Prostate gland (tissue), 2 donors: ENCODE measurements around the gene CCDC107. TPM values are rescaled to one million over a fixed set of nuclear protein-coding genes. Genes with fewer than 3 reads are reported as not detected.
A peak's percentile ranks its signal among the peaks of the same experiment; 100 is the strongest.

Experiments
- DNase-seq: peaks from one replicate; pipeline ENCODE4 v3.0.0-alpha.2; 2019; ENCODE audit warnings: low spot score
- H3K27ac ChIP-seq, 2 donors: fragments of 200-600 bp; sonication (generic); 2 replicates each; pipeline ENCODE4 v1.5.1; 2017 to 2019
- H3K27me3 ChIP-seq: fragments of 200-600 bp; sonication (generic); replicated peaks from 2 replicates; pipeline ENCODE4 v1.5.1; 2019; ENCODE audit not compliant: insufficient read depth
- H3K36me3 ChIP-seq, 2 donors: fragments of 200-600 bp; sonication (generic); 1 replicate in 1 of 2; 2 replicates in 1 of 2; pipeline versions ENCODE4 v1.5.1 to v1.8.1; 2017 to 2019
- H3K4me1 ChIP-seq: fragments of 200-600 bp; sonication (generic); replicated peaks from 2 replicates; pipeline ENCODE4 v1.5.1; 2019
- H3K4me3 ChIP-seq, 2 donors: fragments of 200-600 bp; sonication (generic); 2 replicates each; pipeline ENCODE4 v1.5.1; 2017 to 2019
- H3K9me3 ChIP-seq: fragments of 200-600 bp; sonication (generic); 2 replicates; pipeline ENCODE4 v1.5.1; 2017
- CTCF ChIP-seq, 4 experiments: fragments of 200-600 bp in 2 of 4; fragments of 450-650 bp in 2 of 4; sonication (generic) in 2 of 4; IDR thresholded peaks; 1 replicate in 3 of 4; 2 replicates in 1 of 4; pipeline ENCODE4 v1.5.1; 2016 to 2019; ENCODE audit warnings: antibody characterized with exemption in 4 of 4, mild to moderate bottlenecking in 2 of 4, moderate library complexity in 2 of 4
- POLR2A ChIP-seq: fragments of 450-650 bp; IDR thresholded peaks from one replicate; pipeline ENCODE4 v1.6.1; 2016; ENCODE audit warnings: antibody characterized with exemption, mild to moderate bottlenecking
- POLR2AphosphoS5 ChIP-seq: sonication (generic); formaldehyde crosslinking; IDR thresholded peaks from one replicate; pipeline ENCODE4 v1.6.1; 2017; ENCODE audit warnings: antibody characterized with exemption
- WGBS: methylation state at CpG from one replicate; pipeline ENCODE4 v1.1.5; 2018; 5-methylcytosine and 5-hydroxymethylcytosine counted together
- intact Hi-C: fragments of 100-400 bp; cut with DNase I; formaldehyde crosslinking; loops from one replicate; pipeline ENCODE4 v1.14.2; 2022
- total RNA-seq, 2 donors: library from RNA; depleted of rRNA; stranded (reverse); fragments of >200 nt; gene quantifications; one replicate each; pipeline ENCODE4 v1.1.0, GENCODE V29; 2016

Gene CCDC107
- total RNA-seq, 2 donors from 2014 or later, result 22.8 to 26.2 TPM

GRCh38 chr9:35682520-35683315 is 24.6 kb downstream of the CCDC107 start:
- DNase-seq, result no peak
- H3K4me1 ChIP-seq, result no peaks in the 10 kb centered on the region
- no peak overlapping the region for H3K4me3 ChIP-seq
- 74% methylated on average over 10 of the region's 10 CpGs for WGBS
- intact Hi-C loops, result no loop called here
- H3K27me3 ChIP-seq, result no peaks in the 10 kb centered on the region
- H3K27ac ChIP-seq, result no peak overlapping the region
- no peaks in the 10 kb centered on the region for H3K9me3 ChIP-seq
- TF ChIP-seq POLR2AphosphoS5, result no peak
- no peak for TF ChIP-seq CTCF (IDR thresholded peaks at IDR 0.05)
- TF ChIP-seq POLR2A, result no peak
- H3K36me3 ChIP-seq, result no peaks in the 10 kb centered on the region

DNA sequence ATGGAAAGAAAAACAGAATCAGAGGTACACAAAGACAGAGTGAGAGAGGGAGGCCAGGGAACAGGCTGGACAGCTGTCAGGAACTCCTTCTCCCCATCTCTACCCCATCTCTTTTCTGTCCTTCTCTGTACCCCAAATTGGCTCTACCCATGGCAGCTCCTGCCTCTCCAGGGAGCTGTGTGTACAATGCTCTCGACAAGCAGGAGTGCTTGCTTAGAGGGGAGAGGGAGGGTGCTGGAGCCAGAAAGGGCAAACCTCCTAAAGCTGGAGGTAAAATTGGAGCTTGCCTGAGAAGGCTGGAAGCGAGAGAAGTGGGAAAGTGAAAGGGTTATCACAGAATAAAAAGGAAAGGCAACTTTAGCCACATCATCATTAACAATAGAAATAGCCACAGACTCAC is 25.2 kb downstream of the CCDC107 start:
- no peak overlapping the region for H3K27ac ChIP-seq
- H3K9me3 ChIP-seq, result no peaks in the 10 kb centered on the region
- H3K4me1 ChIP-seq, result no peaks in the 10 kb centered on the region
- WGBS, result 66% methylated on average over 2 of the region's 2 CpGs
- intact Hi-C loops, result no loop called here
- H3K36me3 ChIP-seq, result no peaks in the 10 kb centered on the region
- TF ChIP-seq CTCF (IDR thresholded peaks at IDR 0.05) (no peak), POLR2AphosphoS5 (no peak), POLR2A (no peak)
- H3K4me3 ChIP-seq, result no peak overlapping the region
- H3K27me3 ChIP-seq, result no peaks in the 10 kb centered on the region
- DNase-seq, result no peak

DNA sequence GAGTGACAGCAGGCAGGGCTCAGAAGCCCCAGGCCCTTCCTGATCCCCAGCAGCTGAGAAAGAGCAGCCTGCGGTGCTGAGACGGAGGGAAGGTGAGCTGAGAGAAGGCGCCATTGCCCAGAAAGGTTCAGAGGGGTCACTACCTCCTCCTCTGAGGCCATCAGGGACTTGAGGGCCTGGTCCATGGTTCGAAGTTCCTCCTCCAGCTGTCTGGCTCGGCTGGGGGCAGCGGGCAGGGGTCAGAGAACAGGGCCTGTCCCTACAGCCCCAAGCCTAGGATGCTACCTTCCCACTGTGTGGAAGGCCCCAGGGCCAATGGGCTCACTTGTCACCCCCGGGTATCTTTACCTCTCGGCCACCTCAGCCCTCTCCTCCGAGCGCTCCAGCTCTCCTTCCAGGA is 26.8 kb downstream of the CCDC107 start:
- intact Hi-C loops, result no loop called here
- Histone ChIP-seq H3K9me3 (no peaks in the 10 kb centered on the region), H3K4me3 (peak overlapping the region; percentile 8 to 12), H3K27me3 (no peaks in the 10 kb centered on the region), H3K27ac (peak overlapping the region in 1 of 2 donors; percentile 53), H3K4me1 (no peaks in the 10 kb centered on the region), H3K36me3 (no peaks in the 10 kb centered on the region)
- TF ChIP-seq CTCF (IDR thresholded peaks at IDR 0.05) (no peak), POLR2AphosphoS5 (no peak), POLR2A (no peak)
- no peak for DNase-seq
- WGBS, result 59% methylated on average over 6 of the region's 10 CpGs

DNA sequence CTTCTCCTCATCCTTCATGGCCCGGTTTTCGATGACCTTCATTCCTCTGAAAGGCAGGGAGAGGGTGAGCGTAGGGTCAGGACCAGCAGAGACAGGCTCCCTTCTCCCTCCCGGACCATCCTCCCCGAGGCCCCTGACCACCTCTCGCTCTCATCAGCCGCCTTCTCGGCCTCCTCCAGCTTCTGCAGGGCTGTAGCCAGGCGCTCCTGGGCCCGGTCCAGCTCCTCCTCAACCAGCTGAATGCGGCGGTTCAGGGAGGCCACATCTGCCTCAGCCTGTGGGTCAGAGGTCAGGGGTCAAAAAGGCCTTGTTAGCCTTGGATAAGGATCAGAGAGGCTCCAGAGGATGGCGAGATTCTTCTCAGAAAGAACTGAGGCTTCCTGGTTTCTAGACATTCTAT is 27.4 kb downstream of the CCDC107 start:
- DNase-seq, result no peak
- intact Hi-C loops, result no loop called here
- peak overlapping the region in 1 of 2 donors; percentile 8 for H3K4me3 ChIP-seq
- TF ChIP-seq CTCF (IDR thresholded peaks at IDR 0.05) (no peak), POLR2A (no peak), POLR2AphosphoS5 (no peak)
- H3K36me3 ChIP-seq, result no peaks in the 10 kb centered on the region
- no peaks in the 10 kb centered on the region for H3K9me3 ChIP-seq
- WGBS, result 62% methylated on average over 13 of the region's 13 CpGs
- no peaks in the 10 kb centered on the region for H3K27me3 ChIP-seq
- peak overlapping the region; percentile 40 to 90 for H3K27ac ChIP-seq
- no peaks in the 10 kb centered on the region for H3K4me1 ChIP-seq
